CD4-positive, alpha-beta memory T cell (primary cell): ENCODE results near the gene TMEM151A. TPM values are rescaled to one million over a fixed set of nuclear protein-coding genes. Genes with fewer than 3 reads are reported as not detected.

ENCODE experiments used
- CTCF ChIA-PET: fragments of 350-600 bp; sonication (Branson Sonifier 250); formaldehyde crosslinking; loops from one replicate; lab custom pipeline; 2021; ENCODE audit warnings: inconsistent platforms; ENCODE audit not compliant: partially characterized antibody; lab: Charles Lee
- POLR2A ChIA-PET: fragments of 350-600 bp; sonication (Branson Sonifier 250); formaldehyde crosslinking; loops from one replicate; lab custom pipeline; 2021; ENCODE audit not compliant: partially characterized antibody; lab: Charles Lee
- DNase-seq, 5 donors: peaks; one replicate each; pipeline versions ENCODE4 v3.0.0 to v3.0.0-alpha.2; 2020 to 2022; ENCODE audit warnings: mixed read lengths in 1 of 5
- H3K27ac ChIP-seq: one replicate; pipeline ENCODE4 v1.7.0; 2013; ENCODE audit warnings: low read depth, low read length
- H3K27me3 ChIP-seq: 2 replicates; pipeline ENCODE4 v1.7.0; 2013; ENCODE audit warnings: mild to moderate bottlenecking, low read length, moderate library complexity; ENCODE audit not compliant: insufficient read depth
- H3K36me3 ChIP-seq: 2 replicates; pipeline ENCODE4 v1.7.0; 2013; ENCODE audit warnings: mild to moderate bottlenecking, low read length, moderate library complexity; ENCODE audit not compliant: insufficient read depth
- H3K4me1 ChIP-seq: 2 replicates; pipeline ENCODE4 v1.7.0; 2013; ENCODE audit warnings: mild to moderate bottlenecking, low read length, moderate library complexity; ENCODE audit not compliant: insufficient read depth
- H3K4me3 ChIP-seq, 2 donors: one replicate each; pipeline ENCODE4 v1.7.0; 2013; ENCODE audit warnings: low read length in 2 of 2, mild to moderate bottlenecking in 1 of 2
- H3K9me3 ChIP-seq, 2 donors: one replicate each; pipeline ENCODE4 v1.7.0; 2013; ENCODE audit warnings: low read length in 2 of 2, control low read depth in 1 of 2; ENCODE audit not compliant: control insufficient read depth in 1 of 2
- H3K27ac Mint-ChIP-seq, 7 donors: one replicate each; pipeline ENCODE4 v1.8.0; 2020 to 2021; ENCODE audit warnings: mixed read lengths in 7 of 7, mild to moderate bottlenecking in 6 of 7, inconsistent platforms in 3 of 7, moderate library complexity in 3 of 7
- H3K27me3 Mint-ChIP-seq, 2 donors: one replicate each; pipeline ENCODE4 v1.8.0; 2020 to 2021; ENCODE audit warnings: mixed read lengths in 2 of 2
- H3K36me3 Mint-ChIP-seq, 2 donors: one replicate each; pipeline ENCODE4 v1.8.0; 2020 to 2021; ENCODE audit warnings: mixed read lengths in 2 of 2, inconsistent platforms in 1 of 2, mild to moderate bottlenecking in 1 of 2
- H3K4me1 Mint-ChIP-seq, 4 donors: one replicate each; pipeline ENCODE4 v1.8.0; 2020 to 2021; ENCODE audit warnings: mixed read lengths in 4 of 4, mild to moderate bottlenecking in 1 of 4
- H3K4me3 Mint-ChIP-seq, 8 donors: one replicate each; pipeline ENCODE4 v1.8.0; 2020 to 2021; ENCODE audit warnings: mixed read lengths in 8 of 8, mild to moderate bottlenecking in 7 of 8, moderate library complexity in 6 of 8, inconsistent platforms in 3 of 8
- H3K9me3 Mint-ChIP-seq, 8 donors: one replicate each; pipeline ENCODE4 v1.8.0; 2020 to 2021; ENCODE audit warnings: mixed read lengths in 8 of 8, mild to moderate bottlenecking in 5 of 8, inconsistent platforms in 3 of 8, moderate library complexity in 1 of 8
- intact Hi-C: fragments of 100-400 bp; cut with micrococcal nuclease; formaldehyde crosslinking; loops from one replicate; pipeline ENCODE4 v1.15.1; 2023
- polyA plus RNA-seq, 2 donors: library from polyadenylated mRNA; unstranded; fragments of 300-500 nt; fragmentation: Illumina TruSeq; gene quantifications; one replicate each; pipeline ENCODE4 v1.2.3, GENCODE V29; 2021
- total RNA-seq, 2 experiments: library from RNA; stranded (reverse); gene quantifications; one replicate each; pipeline ENCODE4 v1.2.3, GENCODE V29; 2021

Gene TMEM151A
- total and polyA plus RNA-seq, 4 experiments from 2014 or later, result not detected

DNA sequence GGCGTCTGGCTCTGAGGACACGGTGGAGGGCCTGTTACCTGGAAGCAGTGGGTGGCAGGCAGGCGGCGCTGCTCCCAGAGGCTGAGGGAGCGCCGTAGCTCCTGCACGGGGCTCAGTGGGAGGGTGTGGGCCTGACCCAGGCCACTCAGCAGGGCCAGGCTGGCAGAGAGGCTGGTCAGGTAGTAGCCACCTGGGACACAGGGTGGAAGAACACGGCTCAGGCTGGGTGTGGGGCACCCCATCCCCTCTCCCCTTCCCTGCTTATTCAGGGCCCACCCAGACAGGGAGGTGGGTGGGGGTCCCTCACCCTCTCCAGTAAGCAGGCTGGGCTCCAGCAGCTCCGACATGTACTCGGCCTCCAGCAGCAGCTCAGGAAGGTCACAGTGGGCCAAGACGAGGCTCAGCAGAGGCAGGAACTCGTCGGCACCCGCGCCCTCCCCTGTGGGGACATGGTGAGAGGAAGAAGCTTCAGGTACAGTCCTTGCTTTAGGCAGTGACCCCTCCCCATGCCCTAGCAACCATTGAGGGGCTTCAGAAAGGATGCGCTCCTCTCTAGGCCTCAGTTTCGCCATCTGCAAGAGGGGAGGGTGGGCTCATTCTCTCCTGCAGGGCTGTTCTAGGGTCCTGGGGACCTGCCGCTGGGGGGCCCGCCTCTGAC lies 41.7 kb downstream of the TMEM151A start:
- Histone ChIP-seq H3K27me3 (no peaks in the 10 kb centered on the region), H3K4me1 (peaks cover 23% of the 10 kb centered on the region), H3K36me3 (peaks cover 5% of the 10 kb centered on the region), H3K4me3 (no peak overlapping the region), H3K9me3 (no peaks in the 10 kb centered on the region), H3K27ac (no peak overlapping the region)
- intact Hi-C loops, result no loop called here
- Mint-ChIP-seq H3K4me3 (no peak overlapping the region), H3K36me3 (peaks cover 0 to 9% of the 10 kb centered on the region in 2 donors), H3K9me3 (peaks cover 0 to 2% (median 0%) of the 10 kb centered on the region in 8 donors), H3K4me1 (peaks cover 12 to 27% (median 20%) of the 10 kb centered on the region in 4 donors), H3K27me3 (no peaks in the 10 kb centered on the region), H3K27ac (peak overlapping the region in 1 of 7 donors; percentile 29)
- ChIA-PET POLR2A (interaction anchor here (1.3 kb wide), 1 partner anchor 21 kb away, joined by 3 read pairs; no protein-coding TSS in a partner anchor), CTCF (interaction anchor here (3.2 to 8.6 kb wide), 2 partner anchors 21 to 53 kb away, joined by 10 to 110 read pairs; no protein-coding TSS in a partner anchor)
- no peak for DNase-seq

DNA sequence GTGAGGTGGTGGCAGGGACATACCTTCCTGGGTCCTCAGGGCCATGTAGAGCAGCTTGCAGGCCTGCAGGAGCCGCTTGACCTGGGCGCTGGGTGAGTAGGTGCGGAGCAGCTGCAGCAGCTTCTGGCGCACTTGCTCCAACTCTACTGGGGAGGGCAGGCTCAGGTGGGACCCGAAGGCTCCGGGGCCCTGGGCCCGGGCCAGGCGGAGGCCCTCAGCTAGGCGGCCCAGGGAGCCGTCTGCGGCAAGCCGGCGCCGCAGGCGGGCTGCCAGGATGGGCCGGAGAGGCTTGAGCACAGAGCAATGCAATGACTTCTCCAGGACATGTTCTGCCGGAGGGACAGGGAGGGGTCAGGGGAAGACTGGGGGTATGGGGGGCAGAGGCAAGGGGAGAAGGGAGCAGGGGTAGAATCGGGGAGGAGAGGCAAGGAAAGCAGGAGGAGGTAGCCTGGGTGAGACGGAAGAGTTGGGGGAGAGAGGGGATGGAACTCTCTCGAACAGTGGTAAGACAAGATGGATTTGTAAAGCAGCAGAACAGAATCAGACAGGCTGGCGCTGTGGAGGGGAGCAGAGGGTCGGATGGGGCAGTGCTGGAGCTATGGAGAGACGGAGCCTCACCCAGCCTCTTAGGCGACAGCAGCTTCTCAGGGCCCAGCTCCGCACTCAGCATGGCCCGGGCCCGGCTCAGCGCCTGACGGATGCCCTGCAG lies 42.4 kb downstream of the TMEM151A start:
- CTCF ChIA-PET, result interaction anchor here (3.2 to 8.6 kb wide), 2 partner anchors 22 to 52 kb away, joined by 10 to 110 read pairs; no protein-coding TSS in a partner anchor
- peaks cover 7% of the 10 kb centered on the region for H3K36me3 ChIP-seq

DNA sequence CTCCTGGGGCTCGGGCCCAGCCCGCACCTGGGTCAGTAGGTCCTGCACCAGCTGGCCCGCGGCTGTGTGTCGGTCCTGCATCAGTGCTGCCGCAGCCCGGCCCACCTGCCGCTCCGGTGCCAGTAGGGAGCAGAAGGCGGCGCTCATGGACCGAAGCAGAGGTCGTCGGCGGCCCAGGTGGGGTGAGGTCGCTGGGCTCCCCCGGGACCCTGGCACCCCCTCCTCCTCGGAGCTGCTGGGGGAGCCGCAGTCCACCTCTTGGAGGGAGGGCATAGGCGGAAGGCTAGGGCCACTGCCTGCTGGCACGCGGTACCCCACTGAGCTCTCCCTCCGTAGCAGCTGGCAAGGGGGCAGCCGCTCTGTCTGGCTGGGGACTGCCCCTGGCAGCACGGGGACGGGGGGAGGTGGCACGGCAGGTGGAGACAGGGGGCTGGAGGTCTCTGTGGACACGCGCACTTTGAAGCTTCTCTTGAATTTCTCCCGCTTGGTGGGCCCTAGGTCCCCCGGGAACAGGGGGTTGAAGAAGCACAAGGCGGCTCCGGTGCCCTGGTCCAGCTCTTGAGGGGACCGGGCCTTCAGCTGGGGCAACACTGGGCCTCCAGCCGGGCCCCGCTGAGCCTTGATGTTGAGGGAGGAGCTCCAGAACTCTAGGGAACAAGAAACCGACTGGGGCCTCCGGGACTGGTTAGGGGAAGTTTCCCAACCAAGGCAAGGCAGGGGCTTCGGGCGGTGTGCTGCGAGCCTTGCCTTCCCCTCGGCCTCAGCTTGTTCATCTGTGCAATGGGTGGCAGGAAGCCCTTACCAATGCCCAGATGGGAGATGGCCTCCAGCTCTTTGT lies 43.1 kb downstream of the TMEM151A start:
- intact Hi-C loops, result no loop called here
- CTCF ChIA-PET, result interaction anchor here (1.3 to 8.6 kb wide), 3 partner anchors 10 to 52 kb away, joined by 3 to 110 read pairs (median 10); partner anchors contain the start of gene BRMS1
- H3K4me3 Mint-ChIP-seq, result peak overlapping the region in 6 of 8 donors; percentile 51 to 72 (median 64)
- no peak overlapping the region for H3K4me3 ChIP-seq
- H3K27ac Mint-ChIP-seq, result peak overlapping the region in 2 of 7 donors; percentile 10 to 53
- H3K27me3 ChIP-seq, result no peaks in the 10 kb centered on the region
- H3K36me3 ChIP-seq, result peaks cover 15% of the 10 kb centered on the region
- peaks cover 8 to 27% (median 16%) of the 10 kb centered on the region in 4 donors for H3K4me1 Mint-ChIP-seq
- H3K9me3 ChIP-seq, result no peaks in the 10 kb centered on the region
- peaks cover 0 to 2% (median 0%) of the 10 kb centered on the region in 8 donors for H3K9me3 Mint-ChIP-seq
- no peak overlapping the region for H3K27ac ChIP-seq
- H3K27me3 Mint-ChIP-seq, result no peaks in the 10 kb centered on the region
- peaks cover 8 to 22% of the 10 kb centered on the region in 2 donors for H3K36me3 Mint-ChIP-seq
- no peak for DNase-seq
- peaks cover 18% of the 10 kb centered on the region for H3K4me1 ChIP-seq
- POLR2A ChIA-PET, result interaction anchor here (0.7 to 2.8 kb wide), 4 partner anchors 10 to 749 kb away, joined by 3 to 15 read pairs (median 6); partner anchors contain the start of gene BRMS1

More for the DNA sequence above, 42.4 kb downstream of the TMEM151A start:
- Mint-ChIP-seq H3K4me3 (no peak overlapping the region), H3K27ac (no peak overlapping the region), H3K36me3 (peaks cover 5 to 15% of the 10 kb centered on the region in 2 donors), H3K9me3 (peaks cover 0 to 2% (median 0%) of the 10 kb centered on the region in 8 donors), H3K4me1 (peaks cover 8 to 25% (median 16%) of the 10 kb centered on the region in 4 donors), H3K27me3 (no peaks in the 10 kb centered on the region)
- Histone ChIP-seq H3K27me3 (no peaks in the 10 kb centered on the region), H3K4me3 (no peak overlapping the region), H3K4me1 (peaks cover 18% of the 10 kb centered on the region), H3K27ac (no peak overlapping the region), H3K9me3 (no peaks in the 10 kb centered on the region)
- intact Hi-C loops, result no loop called here
- no peak for DNase-seq
- POLR2A ChIA-PET, result interaction anchor here (1.3 to 2.8 kb wide), 2 partner anchors 11 to 22 kb away, joined by 3 to 15 read pairs; partner anchors contain the start of gene BRMS1

DNA sequence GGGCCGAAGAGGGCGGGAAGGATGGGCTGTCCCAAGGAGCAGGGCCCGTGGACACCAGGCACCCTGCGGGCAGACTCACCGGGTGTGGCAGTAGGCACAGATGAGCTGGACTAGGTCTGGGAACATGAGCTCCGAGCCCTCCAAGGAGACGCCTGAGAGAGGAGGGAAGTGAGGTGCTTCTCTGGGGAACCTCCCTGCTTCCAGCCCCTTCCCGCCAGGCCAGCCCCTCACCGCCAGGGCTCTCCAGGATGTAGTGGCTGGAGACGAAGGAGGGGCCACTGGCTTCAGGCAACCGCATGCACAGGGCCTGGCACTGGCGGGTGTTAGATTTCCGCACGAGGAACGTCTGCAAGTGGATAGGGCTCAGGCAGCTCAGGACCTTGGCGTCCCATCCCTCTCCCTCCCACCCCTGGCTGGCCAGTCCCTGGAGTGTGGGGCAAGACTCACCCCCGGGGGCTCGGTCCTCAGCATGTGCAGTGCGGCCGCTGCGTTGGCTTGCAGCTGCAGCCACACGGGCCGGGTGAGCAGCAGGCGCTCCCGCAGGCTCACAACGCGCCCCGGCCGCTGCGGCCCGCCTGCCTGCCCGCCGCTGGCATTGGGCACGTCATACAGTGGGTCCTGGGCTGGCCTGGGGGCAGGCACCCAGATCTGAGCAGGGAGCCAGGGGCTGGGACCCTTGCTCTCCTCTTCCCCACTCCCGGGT lies 44.0 kb downstream of the TMEM151A start:
- H3K4me1 ChIP-seq, result peaks cover 18% of the 10 kb centered on the region
- H3K27ac Mint-ChIP-seq, result peak overlapping the region in 4 of 7 donors; percentile 10 to 68 (median 56)
- H3K27me3 ChIP-seq, result no peaks in the 10 kb centered on the region
- H3K4me3 Mint-ChIP-seq, result peak overlapping the region; percentile 80 to 90 (median 84)
- H3K27ac ChIP-seq, result peak overlapping the region; percentile 29
- ChIA-PET CTCF (interaction anchor here (1.3 to 8.6 kb wide), 3 partner anchors 9 to 51 kb away, joined by 3 to 110 read pairs (median 10); partner anchors contain the start of gene BRMS1), POLR2A (interaction anchor here (2.2 to 2.8 kb wide), 2 partner anchors 9 to 24 kb away, joined by 9 to 15 read pairs; partner anchors contain the start of gene BRMS1)
- H3K4me3 ChIP-seq, result peak overlapping the region in 1 of 2 donors; percentile 41
- H3K27me3 Mint-ChIP-seq, result no peaks in the 10 kb centered on the region
- H3K36me3 Mint-ChIP-seq, result peaks cover 8 to 24% of the 10 kb centered on the region in 2 donors
- H3K9me3 ChIP-seq, result no peaks in the 10 kb centered on the region
- intact Hi-C loops, result no loop called here
- H3K4me1 Mint-ChIP-seq, result peaks cover 8 to 27% (median 16%) of the 10 kb centered on the region in 4 donors
- peaks cover 23% of the 10 kb centered on the region for H3K36me3 ChIP-seq
- no peak for DNase-seq
- H3K9me3 Mint-ChIP-seq, result peaks cover 0 to 2% (median 0%) of the 10 kb centered on the region in 8 donors

DNA sequence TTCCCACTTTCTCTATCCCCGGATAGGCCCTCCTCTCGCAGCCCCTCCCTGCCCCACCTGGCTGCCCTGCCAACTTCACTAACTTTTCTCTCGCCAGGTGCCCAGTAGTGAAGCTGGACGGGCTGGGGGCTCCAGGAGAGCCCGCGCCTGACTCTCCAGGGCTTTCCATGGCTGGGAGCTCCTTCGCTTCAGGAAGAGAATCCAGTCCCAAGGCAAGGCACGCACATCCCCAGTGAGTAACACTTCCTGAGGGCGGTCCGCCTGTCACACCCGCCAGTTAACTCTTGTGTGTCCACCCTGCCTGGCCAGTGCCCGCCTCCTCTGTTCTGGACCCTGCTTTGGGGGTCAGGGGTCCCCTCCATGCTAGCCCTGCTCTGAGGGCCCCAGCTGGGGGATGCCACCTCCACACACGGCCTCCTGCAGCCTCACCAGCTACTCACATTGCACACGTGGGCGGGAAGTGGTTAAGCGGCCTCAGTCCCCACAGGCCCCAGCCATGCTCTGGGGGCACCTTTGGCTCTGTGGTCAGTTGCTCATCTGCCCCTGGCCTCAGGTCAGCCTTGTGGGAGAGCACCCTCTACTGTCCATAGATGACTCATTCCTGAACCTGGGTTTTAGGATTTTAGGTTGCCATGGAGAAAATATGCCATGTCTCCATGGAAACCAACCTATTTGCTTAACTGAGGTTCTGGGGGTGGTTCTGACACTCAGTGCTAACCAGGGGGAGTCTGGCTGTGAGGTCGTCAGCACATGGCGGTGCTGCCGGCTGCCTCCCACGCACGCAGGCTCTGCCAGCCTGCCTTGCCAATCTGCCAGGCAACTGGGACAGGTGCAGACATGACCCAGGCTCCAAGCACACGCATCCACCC lies 44.8 kb downstream of the TMEM151A start, which contains the start of gene RIN1:
RIN1 (minus strand) TSS at position 201 of the 869 bp plus-strand sequence; CDS start at position 169, 32 bp downstream.
- H3K36me3 ChIP-seq, result peaks cover 31% of the 10 kb centered on the region
- peak within 1 kb of the TSS in 6 of 7 donors; percentile 6 to 75 (median 58) for H3K27ac Mint-ChIP-seq
- ChIA-PET CTCF (interaction anchor here (1.3 to 8.6 kb wide), 3 partner anchors 8 to 50 kb away, joined by 3 to 110 read pairs (median 10); partner anchors contain the start of gene BRMS1), POLR2A (interaction anchor here (2.2 to 2.8 kb wide), 2 partner anchors 8 to 25 kb away, joined by 9 to 15 read pairs; partner anchors contain the start of gene BRMS1)
- H3K4me3 ChIP-seq, result peak within 1 kb of the TSS in 1 of 2 donors; percentile 41
- peaks cover 12 to 32% of the 10 kb centered on the region in 2 donors for H3K36me3 Mint-ChIP-seq
- H3K4me1 Mint-ChIP-seq, result peaks cover 10 to 27% (median 16%) of the 10 kb centered on the region in 4 donors
- peak within 1 kb of the TSS; percentile 29 for H3K27ac ChIP-seq
- peak within 1 kb of the TSS; percentile 80 to 90 (median 84) for H3K4me3 Mint-ChIP-seq
- peaks cover 18% of the 10 kb centered on the region for H3K4me1 ChIP-seq
- intact Hi-C loops, result no loop called here
- no peaks in the 10 kb centered on the region for H3K9me3 ChIP-seq
- no peaks in the 10 kb centered on the region for H3K27me3 Mint-ChIP-seq
- H3K9me3 Mint-ChIP-seq, result peaks cover 0 to 3% (median 0%) of the 10 kb centered on the region in 8 donors
- H3K27me3 ChIP-seq, result no peaks in the 10 kb centered on the region
- peak in 3 of 5 donors; percentile 25 to 64 (median 36) for DNase-seq
